DMS79 (cell line): ENCODE data around the gene SMG9.

Experiments used
- DNase-seq: peaks from one replicate; lab custom pipeline; 2025; lab: John Stamatoyannopoulos, UW

Gene SMG9

GRCh38 chr19:43752287-43752875 lies 2.4 kb downstream of the SMG9 start:
- DNase-seq: no peak

GRCh38 chr19:43751466-43752220 lies 3.1 kb downstream of the SMG9 start:
- no peak for DNase-seq

GRCh38 chr19:43749898-43750297 lies 4.9 kb downstream of the SMG9 start:
- DNase-seq: no peak

GRCh38 chr19:43749152-43749551 lies 5.6 kb downstream of the SMG9 start:
- no peak for DNase-seq

GRCh38 chr19:43748685-43749084 lies 6.1 kb downstream of the SMG9 start:
- DNase-seq: no peak

- DNase-seq: no peak
These were observed 6.6 kb downstream of the SMG9 start for GRCh38 chr19:43748205-43748594.

- no peak for DNase-seq
These were observed 7.1 kb downstream of the SMG9 start for GRCh38 chr19:43747557-43748204.

- DNase-seq: no peak
These were observed 11.7 kb downstream of the SMG9 start for GRCh38 chr19:43743059-43743458.

- no peak for DNase-seq
These were observed 13.5 kb downstream of the SMG9 start for GRCh38 chr19:43741075-43741825.

- no peak for DNase-seq
These were observed 15.1 kb downstream of the SMG9 start for GRCh38 chr19:43739439-43740235.

- no peak for DNase-seq
These were observed 16.0 kb downstream of the SMG9 start for GRCh38 chr19:43738780-43739211.

- no peak for DNase-seq
These were observed 18.8 kb downstream of the SMG9 start for GRCh38 chr19:43735957-43736356.

- no peak for DNase-seq
These were observed 19.7 kb downstream of the SMG9 start for GRCh38 chr19:43735013-43735412.

GRCh38 chr19:43731846-43732245 lies 22.9 kb downstream of the SMG9 start:
- no peak for DNase-seq

GRCh38 chr19:43731346-43731745 lies 23.4 kb downstream of the SMG9 start:
- DNase-seq: no peak

- DNase-seq: no peak
These were observed 24.8 kb downstream of the SMG9 start for GRCh38 chr19:43729919-43730318.

GRCh38 chr19:43727593-43727853 lies 27.2 kb downstream of the SMG9 start:
- DNase-seq: no peak

- no peak for DNase-seq
These were observed 27.8 kb downstream of the SMG9 start for GRCh38 chr19:43726736-43727592.

- no peak for DNase-seq
These were observed 29.3 kb downstream of the SMG9 start for GRCh38 chr19:43725468-43725867.

- DNase-seq: no peak
These were observed 29.9 kb downstream of the SMG9 start for GRCh38 chr19:43724896-43725295.

- DNase-seq: no peak
These were observed 31.2 kb downstream of the SMG9 start for GRCh38 chr19:43723588-43723987.
